CD4-positive, alpha-beta T cell treated with Interleukin-17A for 1 hour (primary cell): ENCODE data around the gene PACSIN3.

ENCODE experiments used
- DNase-seq: peaks from one replicate; pipeline ENCODE4 v3.0.0-alpha.2; 2020

The PACSIN3 gene

GRCh38 chr11:47152126-47152952, 33.9 kb downstream of the PACSIN3 start:
- no peak for DNase-seq

- no peak for DNase-seq
These were observed 36.5 kb downstream of the PACSIN3 start for GRCh38 chr11:47149782-47150181.

GRCh38 chr11:47148903-47149531, 37.2 kb downstream of the PACSIN3 start:
- DNase-seq = no peak

GRCh38 chr11:47148270-47148669, 38.0 kb downstream of the PACSIN3 start:
- no peak for DNase-seq

GRCh38 chr11:47147681-47148080, 38.6 kb downstream of the PACSIN3 start:
- no peak for DNase-seq

- DNase-seq = no peak
These were observed 39.0 kb downstream of the PACSIN3 start for GRCh38 chr11:47147250-47147649.

- DNase-seq = no peak
These were observed 41.7 kb downstream of the PACSIN3 start for GRCh38 chr11:47144541-47144940.

GRCh38 chr11:47143322-47143721, 42.9 kb downstream of the PACSIN3 start:
- no peak for DNase-seq

- no peak for DNase-seq
These were observed 46.4 kb downstream of the PACSIN3 start for GRCh38 chr11:47139878-47140277.

GRCh38 chr11:47137476-47137875, 48.8 kb downstream of the PACSIN3 start:
- no peak for DNase-seq

GRCh38 chr11:47136921-47137320, 49.3 kb downstream of the PACSIN3 start:
- no peak for DNase-seq

GRCh38 chr11:47136327-47136726, 49.9 kb downstream of the PACSIN3 start:
- no peak for DNase-seq

GRCh38 chr11:47132981-47133380, 53.3 kb downstream of the PACSIN3 start:
- no peak for DNase-seq

- no peak for DNase-seq
These were observed 53.7 kb downstream of the PACSIN3 start for GRCh38 chr11:47132490-47132889.

- DNase-seq = no peak
These were observed 55.1 kb downstream of the PACSIN3 start for GRCh38 chr11:47131136-47131535.

GRCh38 chr11:47130543-47130942, 55.7 kb downstream of the PACSIN3 start:
- no peak for DNase-seq
